ENCODE results near the gene LDLRAP1.

Gene LDLRAP1

GRCh38 chr1:25523542-25523941 lies 19.9 kb upstream of the LDLRAP1 start:
- in situ Hi-C loops (cut with HindIII; ENCODE audit: low sequenced_read_pairs), result no loop called here

- in situ Hi-C loops (cut with HindIII; ENCODE audit: low sequenced_read_pairs), result no loop called here
These were observed 18.6 kb upstream of the LDLRAP1 start for GRCh38 chr1:25524568-25525360.

GRCh38 chr1:25525361-25525688 lies 18.1 kb upstream of the LDLRAP1 start:
- in situ Hi-C loops (cut with HindIII; ENCODE audit: low sequenced_read_pairs), result no loop called here

GRCh38 chr1:25526753-25527152 lies 16.7 kb upstream of the LDLRAP1 start:
- in situ Hi-C loops (cut with HindIII; ENCODE audit: low sequenced_read_pairs), result no loop called here

GRCh38 chr1:25527226-25527846 lies 16.1 kb upstream of the LDLRAP1 start:
- in situ Hi-C loops (cut with HindIII; ENCODE audit: low sequenced_read_pairs), result no loop called here

- in situ Hi-C loops (cut with HindIII; ENCODE audit: low sequenced_read_pairs), result no loop called here
These were observed 15.3 kb upstream of the LDLRAP1 start for GRCh38 chr1:25527946-25528595.

GRCh38 chr1:25528881-25529517 lies 14.4 kb upstream of the LDLRAP1 start:
- in situ Hi-C loops (cut with HindIII; ENCODE audit: low sequenced_read_pairs), result no loop called here

- in situ Hi-C loops (cut with HindIII; ENCODE audit: low sequenced_read_pairs), result no loop called here
These were observed 13.8 kb upstream of the LDLRAP1 start for GRCh38 chr1:25529518-25530185.

- in situ Hi-C loops (cut with HindIII; ENCODE audit: low sequenced_read_pairs), result no loop called here
These were observed 13.0 kb upstream of the LDLRAP1 start for GRCh38 chr1:25530186-25531081.

- in situ Hi-C loops (cut with HindIII; ENCODE audit: low sequenced_read_pairs), result no loop called here
These were observed 12.3 kb upstream of the LDLRAP1 start for GRCh38 chr1:25531082-25531461.

- in situ Hi-C loops (cut with HindIII; ENCODE audit: low sequenced_read_pairs), result no loop called here
These were observed 10.4 kb upstream of the LDLRAP1 start for GRCh38 chr1:25532970-25533369.

GRCh38 chr1:25533775-25534409 lies 9.5 kb upstream of the LDLRAP1 start:
- in situ Hi-C loops (cut with HindIII; ENCODE audit: low sequenced_read_pairs), result no loop called here

- in situ Hi-C loops (cut with HindIII; ENCODE audit: low sequenced_read_pairs), result no loop called here
These were observed 9.0 kb upstream of the LDLRAP1 start for GRCh38 chr1:25534410-25534788.

GRCh38 chr1:25536124-25536523 lies 7.3 kb upstream of the LDLRAP1 start:
- in situ Hi-C loops (cut with HindIII; ENCODE audit: low sequenced_read_pairs), result no loop called here

- in situ Hi-C loops (cut with HindIII; ENCODE audit: low sequenced_read_pairs), result no loop called here
These were observed 6.1 kb upstream of the LDLRAP1 start for GRCh38 chr1:25537153-25537831.

GRCh38 chr1:25538191-25538767 lies 5.1 kb upstream of the LDLRAP1 start:
- in situ Hi-C loops (cut with HindIII; ENCODE audit: low sequenced_read_pairs), result no loop called here

- in situ Hi-C loops (cut with HindIII; ENCODE audit: low sequenced_read_pairs), result no loop called here
These were observed 2.6 kb upstream of the LDLRAP1 start for GRCh38 chr1:25540750-25541342.

GRCh38 chr1:25541425-25541824 lies 2.0 kb upstream of the LDLRAP1 start:
- in situ Hi-C loops (cut with HindIII; ENCODE audit: low sequenced_read_pairs), result no loop called here
